IPS-NIHi7 (cell line): ENCODE measurements around the gene ZNF414.
"Not testable (repeated sequence)": the region's sequence is repeated elsewhere in the genome, so short reads cannot be mapped to it uniquely, and the experiment has no call there.

Experiments
- DNase-seq: peaks from one replicate; pipeline ENCODE4 v3.0.0; 2012; ENCODE audit warnings: mixed read lengths; ENCODE audit errors: extremely low spot score

ZNF414 gene, protein sequence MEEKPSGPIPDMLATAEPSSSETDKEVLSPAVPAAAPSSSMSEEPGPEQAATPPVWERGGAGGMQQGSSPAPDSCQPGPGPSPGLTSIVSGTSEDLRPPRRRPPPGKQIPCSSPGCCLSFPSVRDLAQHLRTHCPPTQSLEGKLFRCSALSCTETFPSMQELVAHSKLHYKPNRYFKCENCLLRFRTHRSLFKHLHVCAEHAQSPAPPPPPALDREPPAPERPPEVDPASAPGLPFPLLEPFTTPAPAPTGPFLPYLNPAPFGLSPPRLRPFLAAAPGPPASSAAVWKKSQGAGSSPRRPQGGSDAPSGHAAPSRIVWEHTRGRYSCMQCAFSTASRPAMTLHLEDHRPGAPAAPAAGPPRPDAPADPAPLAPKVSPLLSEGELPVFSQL

DNA sequence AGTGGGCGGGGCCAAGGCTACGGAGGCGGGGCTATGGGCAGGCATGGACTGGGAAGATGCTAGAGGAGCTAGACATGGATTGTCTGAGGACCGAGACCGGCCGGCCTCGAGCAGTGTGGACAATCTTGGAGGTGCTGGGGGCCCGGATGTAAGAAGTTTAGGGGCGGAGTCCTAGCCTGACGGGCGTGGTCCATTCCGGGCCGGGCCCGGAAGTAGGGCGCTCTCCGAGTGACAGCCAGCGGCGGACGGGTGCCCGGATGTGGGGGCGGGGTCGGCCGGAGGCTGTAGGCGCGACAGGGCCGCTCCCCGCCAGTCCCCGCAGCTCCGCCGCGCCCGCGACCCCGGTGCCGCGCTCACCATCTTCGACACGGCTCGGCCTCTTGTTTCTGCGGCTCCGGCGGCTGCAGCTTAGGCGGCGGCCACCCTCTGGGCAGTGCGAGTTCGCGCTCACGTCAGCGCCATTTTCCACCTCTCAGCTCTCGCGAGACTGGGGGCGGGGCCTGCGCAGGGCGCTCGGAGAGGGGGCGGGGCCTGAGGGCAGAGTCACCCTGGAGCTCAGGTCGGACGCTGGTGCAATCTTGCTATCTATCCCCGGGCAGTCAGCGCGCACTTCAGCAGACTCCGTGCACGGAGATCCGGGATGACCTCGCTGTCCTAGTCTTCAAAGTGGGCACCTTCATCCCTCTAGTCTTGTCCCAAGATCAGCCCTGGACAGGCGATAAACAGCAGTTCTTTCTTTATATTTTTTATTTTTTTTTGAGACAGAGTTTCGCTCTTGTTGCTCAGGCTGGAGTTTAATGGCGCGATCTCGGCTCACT, at the start of gene ZNF414:
Gene ZNF414 (minus strand): TSS at position 481 of the 818 bp plus-strand sequence. CDS start 121 bp downstream, at position 360.
- DNase-seq, result peak; percentile 95

DNA sequence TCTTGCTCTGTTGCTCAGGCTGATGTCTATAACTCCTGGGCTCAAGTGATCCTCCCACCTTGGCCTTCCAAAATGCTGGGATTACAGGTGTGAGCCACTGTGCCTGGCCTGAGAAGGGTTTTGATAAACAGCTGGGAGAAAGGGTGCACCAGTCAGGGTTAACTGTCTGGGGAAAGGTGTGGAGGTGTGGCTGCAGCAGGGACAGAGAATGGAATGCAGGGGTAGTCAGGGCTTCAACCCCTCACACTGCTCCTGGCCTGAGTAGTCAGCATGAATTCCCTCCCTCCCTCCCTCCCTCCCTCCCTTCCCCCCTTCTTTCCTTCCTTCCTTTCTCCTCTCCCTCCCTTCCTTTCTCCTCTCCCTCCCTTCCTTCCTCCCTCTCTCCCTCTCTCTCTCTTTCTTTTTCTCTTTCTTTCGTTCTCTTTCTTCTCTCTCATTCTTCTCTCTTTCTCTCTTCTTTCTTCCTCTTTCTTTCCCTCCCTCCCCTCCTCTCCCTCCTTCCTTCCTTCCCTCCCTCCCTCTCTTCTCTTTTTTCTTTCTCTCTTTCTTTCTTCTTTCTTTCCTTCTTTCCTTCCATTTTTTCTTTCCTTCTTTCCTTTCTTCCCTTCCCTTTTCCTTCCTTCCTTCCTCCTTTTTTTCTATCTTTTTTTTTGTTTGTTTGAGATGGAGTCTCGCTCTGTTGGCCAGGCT, 47.3 kb upstream of the ZNF414 start:
- DNase-seq, result peak; percentile 67

DNA sequence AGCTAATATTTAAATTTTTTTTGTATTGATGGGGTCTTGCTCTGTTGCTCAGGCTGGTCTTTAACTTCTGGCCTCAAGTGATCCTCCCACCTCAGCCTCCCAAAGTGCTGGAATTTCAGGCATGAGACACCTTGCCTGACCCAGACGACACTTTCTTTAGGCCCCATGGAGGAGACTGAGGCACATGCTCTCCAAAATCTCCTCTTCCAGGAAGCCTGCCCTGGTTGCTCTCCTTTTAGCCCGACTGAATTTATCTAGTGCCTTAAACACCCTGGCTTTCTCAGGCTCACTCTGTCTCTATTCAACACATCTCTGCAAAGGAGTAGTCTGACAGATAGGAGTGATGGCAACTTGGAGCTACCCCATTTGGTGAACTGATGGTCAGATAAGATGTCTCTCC, 44.4 kb upstream of the ZNF414 start:
- DNase-seq, result no peak

- DNase-seq, result no peak
Observed at GRCh38 chr19:8557642-8558238, 43.8 kb upstream of the ZNF414 start.

- DNase-seq, result not testable (repeated sequence)
Observed at GRCh38 chr19:8553729-8554128, 39.8 kb upstream of the ZNF414 start.

GRCh38 chr19:8552810-8553209, 38.8 kb upstream of the ZNF414 start:
- DNase-seq, result peak; percentile 90

DNA sequence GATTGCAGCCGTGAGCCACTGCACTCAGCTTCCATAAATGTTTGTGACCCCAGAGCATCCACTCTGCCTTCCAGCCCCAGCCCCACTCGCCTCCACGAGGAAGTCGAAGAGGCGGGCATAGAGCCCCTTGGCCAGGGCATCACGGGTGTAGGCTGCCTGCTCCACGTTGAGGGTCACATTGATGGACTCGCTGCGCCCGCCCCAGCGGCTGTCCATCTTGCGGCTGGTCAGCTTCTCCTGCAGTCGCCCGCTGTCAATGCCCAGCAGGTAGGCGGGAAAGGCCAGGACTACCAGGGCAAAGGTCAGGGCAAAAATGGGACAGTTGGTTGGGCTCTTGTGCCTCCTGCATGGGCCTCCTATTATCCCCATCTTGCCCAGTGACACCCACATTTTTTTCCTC, 36.1 kb upstream of the ZNF414 start:
- DNase-seq, result no peak

GRCh38 chr19:8545743-8546142, 31.8 kb upstream of the ZNF414 start:
- no peak for DNase-seq

GRCh38 chr19:8544168-8544567, 30.2 kb upstream of the ZNF414 start:
- no peak for DNase-seq

GRCh38 chr19:8539621-8540149, 25.7 kb upstream of the ZNF414 start:
- no peak for DNase-seq

DNA sequence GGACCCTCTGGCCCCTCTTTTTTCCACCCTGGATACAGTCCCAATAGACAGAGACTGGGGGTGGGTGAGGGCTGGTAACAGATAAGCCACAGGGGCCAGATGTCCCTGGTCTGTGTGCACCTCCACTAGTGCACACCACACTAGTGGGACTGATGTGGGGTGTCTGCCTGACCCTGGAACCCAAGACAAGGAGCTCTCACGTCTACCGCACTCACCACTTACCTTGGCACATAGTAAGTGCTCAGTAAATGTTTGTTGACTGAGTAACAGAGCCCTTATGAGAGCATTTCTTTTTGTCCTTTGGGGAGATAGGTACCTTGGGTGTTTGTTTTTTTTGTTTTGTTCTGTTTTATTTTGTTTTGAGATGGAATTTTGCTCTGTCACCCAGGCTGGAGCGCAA, 23.1 kb upstream of the ZNF414 start:
- DNase-seq, result no peak

- DNase-seq, result no peak
Observed at GRCh38 chr19:8536282-8536681, 22.3 kb upstream of the ZNF414 start.

- DNase-seq, result no peak
Observed at GRCh38 chr19:8532225-8532624, 18.3 kb upstream of the ZNF414 start.

- no peak for DNase-seq
Observed at GRCh38 chr19:8531470-8531869, 17.5 kb upstream of the ZNF414 start.

- no peak for DNase-seq
Observed at GRCh38 chr19:8530061-8530679, 16.2 kb upstream of the ZNF414 start.

DNA sequence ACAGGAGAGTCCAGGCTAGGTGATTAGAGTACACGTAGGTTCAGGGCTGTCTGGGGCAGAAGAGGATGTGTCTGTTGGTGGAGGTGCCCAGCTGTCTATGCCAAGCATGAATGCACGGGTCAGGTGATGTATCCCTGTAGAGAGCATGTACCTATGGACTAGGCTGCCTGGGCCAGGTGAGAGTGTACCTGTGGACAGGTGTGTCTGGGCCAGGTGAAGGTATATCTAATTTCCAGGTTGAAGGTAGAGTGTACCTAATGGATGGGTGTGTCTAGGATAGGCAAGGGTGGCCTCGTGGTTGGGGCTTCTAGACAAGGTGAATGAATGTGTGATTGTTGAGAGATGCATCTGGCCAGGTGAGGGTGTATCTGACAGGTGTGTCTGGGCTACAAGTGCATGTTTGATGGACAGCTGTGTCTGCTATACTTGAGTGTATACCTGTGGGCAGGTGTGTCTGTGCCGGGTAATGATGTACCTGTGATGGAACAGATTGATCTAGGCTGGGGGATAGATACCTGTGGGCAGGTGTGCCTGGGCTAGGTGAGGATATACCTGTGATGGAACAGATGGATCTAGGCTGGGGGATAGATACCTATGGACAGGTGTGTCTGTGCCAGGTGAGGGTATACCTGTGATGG, 15.5 kb upstream of the ZNF414 start:
- no peak for DNase-seq

- no peak for DNase-seq
Observed at GRCh38 chr19:8528500-8528899, 14.5 kb upstream of the ZNF414 start.

DNA sequence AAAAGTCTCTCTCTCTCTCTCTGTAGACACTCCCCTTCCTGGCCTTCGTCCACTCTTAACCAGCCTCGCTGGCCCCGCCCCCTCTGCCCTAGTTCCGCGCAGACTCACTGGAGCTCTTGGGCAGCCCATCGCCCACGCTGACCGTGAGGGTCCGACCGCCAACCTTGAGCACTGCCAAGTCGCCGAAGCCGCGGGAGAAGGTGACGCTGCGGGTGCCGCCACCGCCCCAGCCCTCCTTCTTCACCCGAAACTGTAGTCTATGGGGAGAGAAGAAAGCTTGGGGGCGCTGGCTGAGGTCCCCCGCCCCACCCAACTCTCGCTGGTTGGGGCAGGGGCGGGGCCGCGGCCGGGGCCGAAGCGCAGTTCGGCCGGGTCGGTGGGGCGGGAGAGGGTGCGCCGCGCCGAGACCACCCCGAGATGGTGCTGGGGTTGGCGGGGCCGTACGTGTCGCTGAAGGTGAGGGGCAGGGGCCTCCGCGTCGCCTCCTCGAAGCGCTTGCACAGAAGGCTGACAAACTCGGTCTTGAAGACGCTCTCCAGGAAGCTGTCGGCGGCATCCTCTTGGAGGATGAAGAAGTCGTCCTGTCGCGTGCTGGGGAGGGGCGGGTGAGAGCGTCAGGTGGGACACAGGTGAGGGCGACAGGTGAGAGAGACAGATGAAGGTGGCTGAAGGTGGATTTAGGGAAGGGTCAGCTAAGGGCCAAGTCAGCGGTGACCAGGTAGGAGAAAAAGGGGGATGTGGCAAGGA, 12.6 kb upstream of the ZNF414 start:
- DNase-seq, result peak; percentile 94

GRCh38 chr19:8525401-8525684, 11.4 kb upstream of the ZNF414 start:
- no peak for DNase-seq

DNA sequence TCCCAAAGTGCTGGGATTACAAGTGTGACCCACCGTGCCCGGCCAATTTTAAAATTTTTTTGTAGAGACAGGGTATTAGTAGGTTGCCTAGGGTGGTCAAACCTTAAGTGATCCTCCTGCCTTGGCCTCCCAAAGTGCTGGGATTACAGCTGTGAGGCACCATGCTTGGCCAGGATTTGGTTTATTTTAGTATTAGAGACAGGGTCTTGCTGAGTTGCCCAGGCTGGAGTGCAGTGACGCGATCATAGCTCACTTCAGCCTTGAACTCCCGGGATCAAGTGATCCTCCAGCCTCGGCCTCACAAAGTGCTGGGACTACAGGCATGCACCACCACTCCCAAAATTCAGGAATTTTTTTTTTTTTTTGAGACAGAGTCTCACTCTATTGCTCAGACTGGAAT, 5.4 kb upstream of the ZNF414 start:
- DNase-seq, result no peak
